CD14-positive monocyte (primary cell): ENCODE results near the gene WTAP. TPM values are rescaled to one million over a fixed set of nuclear protein-coding genes. Genes with fewer than 3 reads are reported as not detected.
"Not testable (repeated sequence)": the region's sequence is repeated elsewhere in the genome, so short reads cannot be mapped to it uniquely, and the experiment has no call there.

Experiments used
- DNase-seq, 3 donors: peaks; one replicate each; pipeline ENCODE4 v3.0.0-alpha.2; 2011 to 2022
- H2AFZ ChIP-seq: 2 replicates; pipeline ENCODE4 v1.6.0; 2012; ENCODE audit warnings: mild to moderate bottlenecking, low read depth, low read length, inconsistent platforms; ENCODE audit not compliant: insufficient read depth, poor library complexity, severe bottlenecking
- H3K27ac ChIP-seq, 2 donors: 1 replicate in 1 of 2; 2 replicates in 1 of 2; pipeline ENCODE4 v1.5.1; 2012 to 2013; ENCODE audit warnings: low read length in 2 of 2, control low read depth in 1 of 2, inconsistent platforms in 1 of 2, low read depth in 1 of 2, mild to moderate bottlenecking in 1 of 2
- H3K27me3 ChIP-seq, 2 donors: one replicate each; pipeline versions ENCODE4 v1.6.0 to v1.6.1; 2011 to 2013; ENCODE audit warnings: low read length in 2 of 2; ENCODE audit not compliant: control insufficient read depth in 2 of 2, insufficient read depth in 2 of 2
- H3K36me3 ChIP-seq, 2 donors: replicated peaks in 1 of 2; 1 replicate in 1 of 2; 2 replicates in 1 of 2; pipeline versions ENCODE4 v1.5.1 to v1.6.1; 2012 to 2013; ENCODE audit warnings: low read length in 2 of 2, control low read depth in 1 of 2, inconsistent platforms in 1 of 2, mild to moderate bottlenecking in 1 of 2; ENCODE audit not compliant: insufficient read depth in 2 of 2, control insufficient read depth in 1 of 2
- H3K4me1 ChIP-seq, 2 donors: 1 replicate in 1 of 2; 2 replicates in 1 of 2; pipeline versions ENCODE4 v1.5.1 to v1.6.1; 2012 to 2013; ENCODE audit warnings: low read length in 2 of 2, control low read depth in 1 of 2, inconsistent platforms in 1 of 2, mild to moderate bottlenecking in 1 of 2, moderate library complexity in 1 of 2; ENCODE audit not compliant: insufficient read depth in 2 of 2, control insufficient read depth in 1 of 2
- H3K4me2 ChIP-seq: replicated peaks from 2 replicates; pipeline ENCODE3; 2012; ENCODE audit warnings: low read length, moderate library complexity, mild to moderate bottlenecking; ENCODE audit not compliant: poor library complexity, severe bottlenecking; ENCODE audit errors: extremely low read depth
- H3K4me3 ChIP-seq, 3 experiments: fragments of 200-600 bp in 1 of 3; sonication (generic) in 1 of 3; replicated peaks in 1 of 3; 1 replicate in 2 of 3; 2 replicates in 1 of 3; pipeline ENCODE4 v1.5.1; 2011 to 2013; ENCODE audit warnings: low read length in 3 of 3, mild to moderate bottlenecking in 3 of 3, control low read depth in 2 of 3, low read depth in 2 of 3, inconsistent platforms in 1 of 3, moderate library complexity in 1 of 3
- H3K79me2 ChIP-seq: 2 replicates; pipeline ENCODE4 v1.6.0; 2012; ENCODE audit warnings: mild to moderate bottlenecking, control low read depth, inconsistent platforms, low read length, moderate library complexity; ENCODE audit not compliant: insufficient read depth
- H3K9ac ChIP-seq: 2 replicates; pipeline ENCODE4 v1.6.0; 2017; ENCODE audit warnings: low read length, mild to moderate bottlenecking; ENCODE audit not compliant: insufficient read depth, poor library complexity, severe bottlenecking
- H3K9me3 ChIP-seq, 2 donors: replicated peaks in 1 of 2; 1 replicate in 1 of 2; 2 replicates in 1 of 2; pipeline versions ENCODE4 v1.5.1 to v1.6.1; 2012 to 2013; ENCODE audit warnings: low read length in 2 of 2, control low read depth in 1 of 2; ENCODE audit not compliant: control insufficient read depth in 1 of 2, insufficient read depth in 1 of 2
- H4K20me1 ChIP-seq: 2 replicates; pipeline ENCODE4 v1.6.0; 2012; ENCODE audit warnings: mild to moderate bottlenecking, low read length, control low read depth, moderate library complexity; ENCODE audit not compliant: insufficient read depth
- H3K27ac Mint-ChIP-seq, 7 donors: one replicate each; pipeline ENCODE4 v1.8.0; 2020; ENCODE audit warnings: mild to moderate bottlenecking in 7 of 7, mixed read lengths in 7 of 7, moderate library complexity in 6 of 7, inconsistent platforms in 2 of 7
- H3K27me3 Mint-ChIP-seq, 3 donors: one replicate each; pipeline ENCODE4 v1.8.0; 2021 to 2022; ENCODE audit warnings: low read depth in 3 of 3, mild to moderate bottlenecking in 3 of 3, mixed read lengths in 3 of 3, moderate library complexity in 3 of 3, inconsistent platforms in 1 of 3
- H3K36me3 Mint-ChIP-seq, 2 donors: one replicate each; pipeline ENCODE4 v1.8.0; 2020; ENCODE audit warnings: mixed read lengths in 2 of 2, inconsistent platforms in 1 of 2, mild to moderate bottlenecking in 1 of 2
- H3K4me1 Mint-ChIP-seq: one replicate; pipeline ENCODE4 v1.8.0; 2020; ENCODE audit warnings: mild to moderate bottlenecking, mixed read lengths
- H3K4me3 Mint-ChIP-seq, 2 donors: one replicate each; pipeline ENCODE4 v1.8.0; 2020; ENCODE audit warnings: mild to moderate bottlenecking in 2 of 2, mixed read lengths in 2 of 2, moderate library complexity in 1 of 2
- H3K9me3 Mint-ChIP-seq, 7 donors: one replicate each; pipeline ENCODE4 v1.8.0; 2020 to 2022; ENCODE audit warnings: mixed read lengths in 7 of 7, mild to moderate bottlenecking in 6 of 7, moderate library complexity in 6 of 7, inconsistent platforms in 2 of 7
- WGBS: methylation state at CpG from one replicate; pipeline ENCODE4 v1.1.5; 2013; ENCODE audit warnings: missing lambda C conversion rate; ENCODE audit not compliant: insufficient coverage; 5-methylcytosine and 5-hydroxymethylcytosine counted together
- intact Hi-C, 2 donors: fragments of 100-400 bp; cut with micrococcal nuclease; formaldehyde crosslinking; loops; one replicate each; pipeline versions ENCODE4 v1.15.0 to v1.15.1; 2023
- polyA plus RNA-seq, 3 donors: library from polyadenylated mRNA; depleted of rRNA in 1 of 3; unstranded in 2 of 3; stranded (reverse) in 1 of 3; fragments of 300-500 nt in 2 of 3; fragments of >200 nt in 1 of 3; fragmentation: Illumina TruSeq in 2 of 3; gene quantifications; 1 replicate in 2 of 3; 2 replicates in 1 of 3; pipeline ENCODE4 v1.2.3, GENCODE V29; 2012 to 2021
- TF ChIP-seq, protein P1 (sequence below): fragments of 200-600 bp; IDR thresholded peaks from one replicate; pipeline ENCODE4 v1.8.0; 2022; ENCODE audit warnings: antibody characterized with exemption, mild to moderate bottlenecking

The WTAP gene
- polyA plus RNA-seq, 3 donors, result 50.8 to 95.9 (median 94.7) TPM

DNA sequence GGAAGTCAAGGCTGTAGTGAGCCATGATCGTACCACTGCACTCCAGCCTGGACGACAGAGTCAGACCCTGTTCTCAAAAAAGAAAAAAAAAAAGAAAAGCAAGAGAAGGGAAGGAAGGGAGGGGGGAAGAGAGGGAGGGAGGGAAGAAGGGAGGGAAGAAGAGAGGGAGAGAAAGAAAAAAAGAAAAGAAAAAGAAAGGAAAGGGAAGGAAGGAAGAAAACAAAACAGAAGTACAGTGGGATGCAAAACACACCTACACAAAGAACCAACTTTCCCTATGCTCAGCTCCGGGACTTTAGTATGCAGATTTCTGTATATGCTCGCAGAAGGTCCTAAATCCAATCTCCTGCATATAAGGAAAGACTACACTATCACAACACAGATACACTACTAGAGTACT is 2.5 kb upstream of the WTAP start:
- Mint-ChIP-seq H3K36me3 (peaks cover 5 to 21% of the 10 kb centered on the region in 2 donors), H3K4me3 (peak overlapping the region in 1 of 2 donors; percentile 20), H3K27ac (peak overlapping the region in 2 of 7 donors; percentile 18 to 62), H3K27me3 (no peaks in the 10 kb centered on the region), H3K9me3 (peaks cover 0 to 2% (median 0%) of the 10 kb centered on the region in 7 donors), H3K4me1 (peaks cover 26% of the 10 kb centered on the region)
- Histone ChIP-seq H3K4me1 (peaks cover 20 to 32% of the 10 kb centered on the region in 2 donors), H3K27me3 (no peaks in the 10 kb centered on the region), H4K20me1 (peaks cover 29% of the 10 kb centered on the region), H3K36me3 (no peaks in the 10 kb centered on the region), H3K9me3 (no peaks in the 10 kb centered on the region), H3K79me2 (peaks cover 84% of the 10 kb centered on the region), H3K4me2 (no peak overlapping the region), H2AFZ (no peak overlapping the region), H3K27ac (no peak overlapping the region), H3K4me3 (no peak overlapping the region), H3K9ac (no peak overlapping the region)
- TF ChIP-seq, protein P1, sequence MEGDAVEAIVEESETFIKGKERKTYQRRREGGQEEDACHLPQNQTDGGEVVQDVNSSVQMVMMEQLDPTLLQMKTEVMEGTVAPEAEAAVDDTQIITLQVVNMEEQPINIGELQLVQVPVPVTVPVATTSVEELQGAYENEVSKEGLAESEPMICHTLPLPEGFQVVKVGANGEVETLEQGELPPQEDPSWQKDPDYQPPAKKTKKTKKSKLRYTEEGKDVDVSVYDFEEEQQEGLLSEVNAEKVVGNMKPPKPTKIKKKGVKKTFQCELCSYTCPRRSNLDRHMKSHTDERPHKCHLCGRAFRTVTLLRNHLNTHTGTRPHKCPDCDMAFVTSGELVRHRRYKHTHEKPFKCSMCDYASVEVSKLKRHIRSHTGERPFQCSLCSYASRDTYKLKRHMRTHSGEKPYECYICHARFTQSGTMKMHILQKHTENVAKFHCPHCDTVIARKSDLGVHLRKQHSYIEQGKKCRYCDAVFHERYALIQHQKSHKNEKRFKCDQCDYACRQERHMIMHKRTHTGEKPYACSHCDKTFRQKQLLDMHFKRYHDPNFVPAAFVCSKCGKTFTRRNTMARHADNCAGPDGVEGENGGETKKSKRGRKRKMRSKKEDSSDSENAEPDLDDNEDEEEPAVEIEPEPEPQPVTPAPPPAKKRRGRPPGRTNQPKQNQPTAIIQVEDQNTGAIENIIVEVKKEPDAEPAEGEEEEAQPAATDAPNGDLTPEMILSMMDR, result no peak
- no peak for DNase-seq
- WGBS, result no CpG with 5 or more reads among the region's 4 CpGs
- intact Hi-C loops, result loop anchor here (5.0 to 10.0 kb wide), 2 partner anchors 38 to 260 kb away; partner anchors contain the start of gene ACAT2 (in 2 of the 2)

DNA sequence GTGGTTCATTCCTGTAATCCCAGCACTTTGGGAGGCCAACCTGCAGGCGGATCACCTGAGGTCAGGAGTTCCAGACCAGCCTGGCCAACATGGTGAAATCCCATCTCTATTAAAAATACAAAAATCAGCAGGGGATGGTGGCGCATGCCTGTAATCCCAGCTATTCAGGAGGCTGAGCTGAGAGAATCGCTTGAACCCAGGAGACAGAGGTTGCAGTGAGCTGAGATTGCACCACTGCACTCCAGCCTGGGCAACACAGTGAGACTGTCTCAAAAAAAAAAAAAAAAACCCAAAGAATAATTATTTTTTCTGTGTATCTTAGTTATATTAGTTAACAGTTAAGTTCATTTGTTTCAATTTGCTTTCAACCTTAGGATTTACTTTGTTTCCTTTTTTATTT is 2.1 kb upstream of the WTAP start:
- H3K27ac ChIP-seq, H3K27me3 Mint-ChIP-seq, H3K4me3 Mint-ChIP-seq, H3K36me3 ChIP-seq, H3K4me2 ChIP-seq, DNase-seq, H3K9me3 ChIP-seq, H3K27me3 ChIP-seq, H3K9me3 Mint-ChIP-seq, H3K4me3 ChIP-seq, H3K9ac ChIP-seq, H2AFZ ChIP-seq: not testable (repeated sequence)
- peaks cover 84% of the 10 kb centered on the region for H3K79me2 ChIP-seq
- intact Hi-C loops, result loop anchor here (5.0 to 10.0 kb wide), 2 partner anchors 37 to 260 kb away; partner anchors contain the start of gene ACAT2 (in 2 of the 2)
- peak overlapping the region in 1 of 7 donors; percentile 62 for H3K27ac Mint-ChIP-seq
- H4K20me1 ChIP-seq, result peaks cover 33% of the 10 kb centered on the region
- H3K4me1 ChIP-seq, result peaks cover 23 to 36% of the 10 kb centered on the region in 2 donors
- peaks cover 5 to 21% of the 10 kb centered on the region in 2 donors for H3K36me3 Mint-ChIP-seq
- WGBS, result 100% methylated on average over 1 of the region's 3 CpGs
- peaks cover 31% of the 10 kb centered on the region for H3K4me1 Mint-ChIP-seq
